Natural killer cell treated with Interleukin-12 subunit alpha and Interleukin-12 subunit beta and Interleukin-15 and Interleukin-18, amount 100 ng/mL, for 72 hours (primary cell): Measurements from ENCODE around the gene TYW1. TPM values are rescaled to one million over a fixed set of nuclear protein-coding genes. Genes with fewer than 3 reads are reported as not detected.
"Not testable (repeated sequence)": the region's sequence is repeated elsewhere in the genome, so short reads cannot be mapped to it uniquely, and the experiment has no call there.

Source experiments
- ATAC-seq, 2 donors: fragments of 150-1000 bp; cut with Tn5 transposase in 1 of 2; sonication (Bioruptor Pico), chemical (Tn5 transposase) in 1 of 2; 2 replicates each; pipeline ENCODE4 v1.10.0; 2021
- DNase-seq: peaks from one replicate; pipeline ENCODE4 v3.0.0; 2022; ENCODE audit warnings: low spot score
- H3K27ac Mint-ChIP-seq, 2 donors: 1 replicate in 1 of 2; 2 replicates in 1 of 2; pipeline ENCODE4 v1.8.0; 2022; ENCODE audit warnings: mixed read lengths in 2 of 2, mild to moderate bottlenecking in 1 of 2, moderate library complexity in 1 of 2
- H3K27me3 Mint-ChIP-seq, 2 donors: 1 replicate in 1 of 2; 2 replicates in 1 of 2; pipeline ENCODE4 v1.8.0; 2022; ENCODE audit warnings: mixed read lengths in 2 of 2
- H3K36me3 Mint-ChIP-seq: one replicate; pipeline ENCODE4 v1.8.0; 2022; ENCODE audit warnings: mixed read lengths
- H3K4me1 Mint-ChIP-seq, 2 donors: 1 replicate in 1 of 2; 2 replicates in 1 of 2; pipeline ENCODE4 v1.8.0; 2022; ENCODE audit warnings: low read depth in 2 of 2, mixed read lengths in 2 of 2, mild to moderate bottlenecking in 1 of 2
- H3K4me3 Mint-ChIP-seq: one replicate; pipeline ENCODE4 v1.8.0; 2022; ENCODE audit warnings: mixed read lengths
- H3K9me3 Mint-ChIP-seq: 2 replicates; pipeline ENCODE4 v1.8.0; 2022; ENCODE audit warnings: mixed read lengths
- total RNA-seq, 2 donors: library from RNA; stranded (reverse); gene quantifications; one replicate each; pipeline ENCODE4 v1.2.3, GENCODE V29; 2022

TYW1 gene
- total RNA-seq, 2 donors from 2014 or later, result 17.5 to 25.5 TPM

GRCh38 chr7:67100956-67101361 is 104.3 kb downstream of the TYW1 start:
- peaks cover 16% of the 10 kb centered on the region in 2 donors for H3K4me1 Mint-ChIP-seq
- no peak overlapping the region for H3K4me3 Mint-ChIP-seq
- peaks cover 22% of the 10 kb centered on the region for H3K36me3 Mint-ChIP-seq
- no peak for DNase-seq
- no peaks in the 10 kb centered on the region for H3K27me3 Mint-ChIP-seq
- peaks cover 4% of the 10 kb centered on the region for H3K9me3 Mint-ChIP-seq
- no peak for ATAC-seq
- H3K27ac Mint-ChIP-seq, result no peak overlapping the region

- peaks cover 16 to 19% of the 10 kb centered on the region in 2 donors for H3K4me1 Mint-ChIP-seq
- H3K9me3 Mint-ChIP-seq, H3K4me3 Mint-ChIP-seq, H3K27me3 Mint-ChIP-seq, DNase-seq, H3K36me3 Mint-ChIP-seq: not testable (repeated sequence)
- peak overlapping the region; percentile 41 to 76 for H3K27ac Mint-ChIP-seq
- ATAC-seq, result peak in 1 of 2 donors; percentile 45
These were observed 108.3 kb downstream of the TYW1 start for GRCh38 chr7:67104937-67105336.

DNA sequence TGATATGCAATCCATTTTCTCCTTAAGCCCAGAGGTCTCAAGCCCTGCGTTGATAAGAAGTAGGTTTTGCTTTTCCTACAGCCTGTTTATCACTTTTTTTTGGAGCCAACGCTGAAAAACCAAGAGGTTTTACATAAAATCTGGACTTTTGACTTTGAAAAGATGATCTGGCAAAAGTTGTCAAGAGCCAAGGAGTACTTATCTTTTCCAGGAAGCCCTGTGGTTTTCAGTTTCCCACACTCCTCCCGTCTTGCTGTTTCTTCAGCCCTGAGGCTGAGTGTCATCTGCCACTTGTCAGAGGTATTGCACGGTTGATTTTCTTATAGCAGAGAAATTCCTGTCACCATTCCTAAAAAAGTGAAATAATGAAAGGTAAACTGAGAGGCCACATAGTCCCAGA is 108.7 kb downstream of the TYW1 start:
- no peak for ATAC-seq
- peaks cover 9% of the 10 kb centered on the region for H3K36me3 Mint-ChIP-seq

GRCh38 chr7:67106255-67106654 is 109.6 kb downstream of the TYW1 start:
- H3K27me3 Mint-ChIP-seq, H3K4me3 Mint-ChIP-seq, H3K9me3 Mint-ChIP-seq, H3K27ac Mint-ChIP-seq, ATAC-seq, H3K36me3 Mint-ChIP-seq, DNase-seq: not testable (repeated sequence)
- peaks cover 16 to 19% of the 10 kb centered on the region in 2 donors for H3K4me1 Mint-ChIP-seq

More for the DNA sequence above, 108.7 kb downstream of the TYW1 start:
- no peak overlapping the region for H3K4me3 Mint-ChIP-seq
- peak overlapping the region; percentile 41 to 76 for H3K27ac Mint-ChIP-seq
- peaks cover 4% of the 10 kb centered on the region for H3K9me3 Mint-ChIP-seq
- peaks cover 16 to 19% of the 10 kb centered on the region in 2 donors for H3K4me1 Mint-ChIP-seq
- DNase-seq, result no peak
- no peaks in the 10 kb centered on the region for H3K27me3 Mint-ChIP-seq

DNA sequence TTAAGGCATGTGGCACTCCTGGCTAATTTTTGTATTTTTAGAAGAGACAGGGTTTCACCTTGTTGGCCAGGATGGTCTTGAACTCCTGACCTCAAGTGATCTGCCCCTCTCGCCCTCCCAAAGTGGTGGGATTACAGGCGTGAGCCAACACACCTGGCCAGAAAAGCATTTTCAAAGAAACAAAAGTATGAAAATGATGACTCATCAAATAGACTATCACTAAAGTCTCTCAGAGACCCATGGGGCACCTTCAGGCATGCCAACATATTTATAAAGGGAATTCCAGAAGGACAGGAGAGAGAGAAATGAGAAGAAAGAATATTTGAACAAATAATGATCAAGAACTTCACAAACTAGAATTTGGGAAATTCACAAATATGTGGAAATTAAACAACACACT is 114.7 kb downstream of the TYW1 start:
- H3K36me3 Mint-ChIP-seq, H3K27me3 Mint-ChIP-seq, H3K4me1 Mint-ChIP-seq, H3K9me3 Mint-ChIP-seq, DNase-seq, H3K27ac Mint-ChIP-seq, ATAC-seq, H3K4me3 Mint-ChIP-seq: not testable (repeated sequence)

GRCh38 chr7:67114483-67115246 is 118.0 kb downstream of the TYW1 start:
- H3K27me3 Mint-ChIP-seq, DNase-seq, ATAC-seq: not testable (repeated sequence)

DNA sequence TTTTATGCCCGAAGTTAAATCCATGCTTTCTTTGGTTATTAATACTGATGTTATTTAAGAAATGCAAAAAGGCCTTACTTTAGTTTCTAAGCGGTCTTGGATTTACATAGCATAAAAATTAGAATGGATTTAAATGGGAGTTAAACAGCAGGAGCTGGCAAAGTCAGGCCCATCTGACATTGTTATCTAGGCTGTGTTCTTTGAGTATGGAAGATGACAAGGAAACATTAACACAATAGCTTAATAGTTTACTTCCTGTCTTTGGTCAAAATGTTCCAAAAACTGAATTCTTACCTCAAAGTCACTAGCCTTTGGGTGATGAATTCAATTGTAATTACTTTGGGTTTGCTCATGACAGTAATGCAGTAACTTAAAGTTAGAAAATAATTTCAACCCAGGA is 123.9 kb downstream of the TYW1 start:
- not testable (repeated sequence) for H3K27me3 Mint-ChIP-seq, DNase-seq, H3K4me3 Mint-ChIP-seq, H3K27ac Mint-ChIP-seq, ATAC-seq, H3K9me3 Mint-ChIP-seq, H3K4me1 Mint-ChIP-seq
- peaks cover 17% of the 10 kb centered on the region for H3K36me3 Mint-ChIP-seq

More at GRCh38 chr7:67114483-67115246, 118.0 kb downstream of the TYW1 start:
- not testable (repeated sequence) for H3K4me3 Mint-ChIP-seq, H3K9me3 Mint-ChIP-seq, H3K27ac Mint-ChIP-seq, H3K4me1 Mint-ChIP-seq
- H3K36me3 Mint-ChIP-seq, result peaks cover 14% of the 10 kb centered on the region

- Mint-ChIP-seq H3K4me1 (peaks cover 22 to 25% of the 10 kb centered on the region in 2 donors), H3K27ac (peak overlapping the region; percentile 80 to 92)
- DNase-seq, result not testable (repeated sequence)
These were observed 131.6 kb downstream of the TYW1 start for GRCh38 chr7:67128257-67128656.

DNA sequence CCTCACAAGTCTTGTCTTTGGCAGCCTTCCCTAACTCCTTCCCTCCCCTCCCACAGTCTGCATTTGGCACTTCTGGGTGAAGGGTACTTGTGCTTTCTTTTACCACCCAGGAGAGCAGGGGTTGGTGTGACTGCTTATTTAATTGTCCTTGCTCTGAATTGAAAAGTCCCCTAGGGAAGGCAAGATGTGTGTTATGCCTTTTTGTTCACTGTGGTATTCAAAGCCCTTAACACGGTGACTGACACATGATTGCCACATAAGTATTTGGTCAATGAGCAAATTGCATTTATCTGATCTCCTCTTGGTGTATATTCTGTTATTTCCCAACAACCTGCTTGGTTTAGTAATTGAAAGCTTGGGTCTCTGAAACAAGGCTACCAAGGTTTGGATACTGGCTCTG is 134.1 kb downstream of the TYW1 start:
- H3K36me3 Mint-ChIP-seq, H3K9me3 Mint-ChIP-seq, H3K27me3 Mint-ChIP-seq, DNase-seq: not testable (repeated sequence)
- Mint-ChIP-seq H3K4me3 (peak overlapping the region; percentile 55), H3K27ac (peak overlapping the region; percentile 59 to 71), H3K4me1 (peaks cover 25% of the 10 kb centered on the region in 2 donors)
- ATAC-seq, result peak in 1 of 2 donors; percentile 17

More at GRCh38 chr7:67128257-67128656, 131.6 kb downstream of the TYW1 start:
- not testable (repeated sequence) for H3K36me3 Mint-ChIP-seq, H3K27me3 Mint-ChIP-seq, ATAC-seq, H3K9me3 Mint-ChIP-seq
- H3K4me3 Mint-ChIP-seq, result peak overlapping the region; percentile 69

GRCh38 chr7:67134912-67135311 is 138.3 kb downstream of the TYW1 start:
- peak overlapping the region in 1 of 2 donors; percentile 13 for H3K27ac Mint-ChIP-seq
- peak; percentile 96 to 99 for ATAC-seq
- not testable (repeated sequence) for H3K4me1 Mint-ChIP-seq, DNase-seq, H3K36me3 Mint-ChIP-seq, H3K27me3 Mint-ChIP-seq, H3K9me3 Mint-ChIP-seq, H3K4me3 Mint-ChIP-seq

GRCh38 chr7:67135617-67136486 is 139.2 kb downstream of the TYW1 start:
- not testable (repeated sequence) for H3K4me1 Mint-ChIP-seq, ATAC-seq, H3K4me3 Mint-ChIP-seq, DNase-seq, H3K27me3 Mint-ChIP-seq, H3K36me3 Mint-ChIP-seq, H3K9me3 Mint-ChIP-seq, H3K27ac Mint-ChIP-seq

DNA sequence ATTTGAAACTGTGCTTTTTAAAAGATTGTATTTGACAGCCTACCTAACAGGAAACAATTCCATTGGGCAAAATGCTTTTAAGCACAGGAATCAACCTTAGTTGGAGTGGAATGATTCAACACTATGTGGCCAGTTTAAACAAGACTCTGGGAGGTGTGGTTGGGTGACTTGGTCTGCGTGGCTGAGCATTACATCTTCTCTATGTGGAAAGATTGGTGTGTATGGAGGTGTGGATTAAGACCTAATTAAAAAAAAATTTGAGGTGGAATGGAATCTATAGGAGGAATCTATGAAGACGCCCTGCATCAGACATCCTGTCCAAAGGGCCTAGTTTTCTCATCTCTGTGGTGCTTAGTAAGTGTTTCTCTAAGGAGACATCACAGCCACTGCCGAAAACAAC is 140.9 kb downstream of the TYW1 start:
- H3K27me3 Mint-ChIP-seq, H3K36me3 Mint-ChIP-seq, H3K9me3 Mint-ChIP-seq, H3K27ac Mint-ChIP-seq, H3K4me3 Mint-ChIP-seq, ATAC-seq, H3K4me1 Mint-ChIP-seq, DNase-seq: not testable (repeated sequence)

DNA sequence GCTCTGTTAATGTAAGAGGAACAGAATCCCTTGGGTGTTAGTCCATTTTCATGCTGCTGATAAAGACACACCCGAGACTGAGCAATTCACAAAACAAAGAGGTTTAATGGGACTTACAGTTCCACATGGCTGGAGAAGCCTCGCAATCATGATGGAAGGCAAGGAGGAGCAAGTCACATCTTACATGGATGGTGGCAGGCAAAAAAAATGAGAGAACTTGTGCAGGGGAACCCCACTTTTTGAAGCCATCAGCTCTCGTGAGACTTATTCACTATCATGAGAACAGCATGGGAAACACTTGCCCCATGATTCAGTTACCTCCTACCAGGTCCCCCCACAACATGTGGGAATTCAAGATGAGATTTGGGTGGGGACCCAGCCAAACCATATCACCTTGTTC is 143.2 kb downstream of the TYW1 start:
- H3K9me3 Mint-ChIP-seq, H3K4me3 Mint-ChIP-seq, ATAC-seq: not testable (repeated sequence)

GRCh38 chr7:67141001-67141400 is 144.4 kb downstream of the TYW1 start:
- not testable (repeated sequence) for DNase-seq, ATAC-seq, H3K27me3 Mint-ChIP-seq, H3K36me3 Mint-ChIP-seq, H3K9me3 Mint-ChIP-seq, H3K27ac Mint-ChIP-seq, H3K4me3 Mint-ChIP-seq, H3K4me1 Mint-ChIP-seq

More for the DNA sequence above, 143.2 kb downstream of the TYW1 start:
- not testable (repeated sequence) for H3K4me1 Mint-ChIP-seq, H3K27ac Mint-ChIP-seq, H3K36me3 Mint-ChIP-seq, H3K27me3 Mint-ChIP-seq, DNase-seq
